HepG2 (cell line): ENCODE measurements around the gene PLEKHG2. TPM values are rescaled to one million over a fixed set of nuclear protein-coding genes. Genes with fewer than 3 reads are reported as not detected.

Source experiments
- CENPX ChIP-seq: sonication (generic); formaldehyde crosslinking; IDR thresholded peaks from 2 replicates; pipeline ENCODE4 v1.9.0; 2021; ENCODE audit warnings: mild to moderate bottlenecking, missing genetic modification reagents, moderate library complexity
- GTF2F1 ChIP-seq: fragments of 150-350 bp; IDR thresholded peaks from 2 replicates; pipeline ENCODE4 v1.6.1; 2014; ENCODE audit warnings: low read length
- HNRNPH1 ChIP-seq: fragments of 200-400 bp; formaldehyde crosslinking; optimal IDR thresholded peaks from 2 replicates; pipeline ENCODE3; 2017; ENCODE audit warnings: mild to moderate bottlenecking, low read depth, low read length
- IKZF4 ChIP-seq: sonication (generic); formaldehyde crosslinking; IDR thresholded peaks from 2 replicates; pipeline ENCODE4 v1.5.1; 2020; ENCODE audit warnings: borderline replicate concordance, mild to moderate bottlenecking, low read depth, missing genetic modification reagents; ENCODE audit errors: not compliant biosample characterization
- LCORL ChIP-seq, 2 experiments: fragments of 450-650 bp in 1 of 2; sonication (generic) in 1 of 2; formaldehyde crosslinking in 1 of 2; IDR thresholded peaks; 2 replicates each; pipeline versions ENCODE4 v1.5.0 to v1.6.1; 2017 to 2020; ENCODE audit warnings: antibody characterized with exemption in 1 of 2, missing genetic modification reagents in 1 of 2
- NFE2L1 ChIP-seq: sonication (generic); formaldehyde crosslinking; IDR thresholded peaks from 2 replicates; pipeline ENCODE4 v1.4.0; 2020; ENCODE audit warnings: missing genetic modification reagents, mild to moderate bottlenecking, borderline replicate concordance
- PRDM4 ChIP-seq: sonication (generic); formaldehyde crosslinking; IDR thresholded peaks from 2 replicates; pipeline ENCODE4 v1.9.0; 2021; ENCODE audit warnings: missing genetic modification reagents, borderline replicate concordance
- RBFOX2 ChIP-seq: fragments of 200-400 bp; formaldehyde crosslinking; IDR thresholded peaks from 2 replicates; pipeline ENCODE4 v1.6.1; 2017; ENCODE audit warnings: low read depth, mild to moderate bottlenecking, low read length
- TCF12 ChIP-seq, 2 experiments: fragments of 450-650 bp in 1 of 2; sonication (generic) in 1 of 2; formaldehyde crosslinking in 1 of 2; IDR thresholded peaks; 2 replicates each; pipeline versions ENCODE4 v1.6.1 to v1.8.0; 2017 to 2022; ENCODE audit warnings: antibody characterized with exemption in 1 of 2, mild to moderate bottlenecking in 1 of 2, missing genetic modification reagents in 1 of 2, moderate library complexity in 1 of 2
- ZNF253 ChIP-seq: sonication (generic); formaldehyde crosslinking; IDR thresholded peaks from 2 replicates; pipeline ENCODE4 v1.8.0; 2022; ENCODE audit warnings: mild to moderate bottlenecking, missing genetic modification reagents, borderline replicate concordance
- ZNF432 ChIP-seq: sonication (generic); formaldehyde crosslinking; IDR thresholded peaks from 2 replicates; pipeline ENCODE4 v1.5.0; 2020; ENCODE audit warnings: missing genetic modification reagents, mild to moderate bottlenecking, borderline replicate concordance
- ZNF576 ChIP-seq: sonication (generic); formaldehyde crosslinking; IDR thresholded peaks from 2 replicates; pipeline ENCODE4 v1.4.0; 2020; ENCODE audit warnings: mild to moderate bottlenecking, missing genetic modification reagents
- polyA plus RNA-seq, 8 experiments: library from polyadenylated mRNA; depleted of rRNA in 3 of 8; stranded (reverse) in 7 of 8; unstranded in 1 of 8; fragments of >200 nt; fragmentation: Illumina TruSeq in 4 of 8; extraction: Trizol in 4 of 8; gene quantifications; 2 replicates each; pipeline versions ENCODE4 v1.2.1 to v1.2.3, GENCODE V29; 2011 to 2016; ENCODE audit warnings: low read depth in 4 of 8, missing spikeins in 1 of 8, mixed read lengths in 1 of 8; ENCODE audit not compliant: insufficient read depth in 1 of 8
- total RNA-seq, 5 experiments: library from RNA; depleted of rRNA; stranded (reverse); fragments of >200 nt; fragmentation: Illumina TruSeq; extraction: Trizol; gene quantifications; 2 replicates each; pipeline ENCODE4 v1.2.3, GENCODE V29; 2016; ENCODE audit warnings: low read depth in 1 of 5
- TF ChIP-seq, protein P1 (sequence below): sonication (generic); formaldehyde crosslinking; IDR thresholded peaks from 2 replicates; pipeline ENCODE4 v1.9.0; 2021; ENCODE audit warnings: missing genetic modification reagents, mild to moderate bottlenecking, borderline replicate concordance
- TF ChIP-seq, protein P2 (sequence below): sonication (generic); formaldehyde crosslinking; IDR thresholded peaks from 2 replicates; pipeline ENCODE4 v1.4.0; 2020; ENCODE audit warnings: missing genetic modification reagents
- TF ChIP-seq, protein P3 (sequence below): sonication (generic); formaldehyde crosslinking; IDR thresholded peaks from 2 replicates; pipeline ENCODE4 v1.4.0; 2020; ENCODE audit warnings: missing genetic modification reagents, borderline replicate concordance

PLEKHG2 gene
- total and polyA plus RNA-seq, 2 of the 13 experiments (the other 11 are each of a cell fraction or from before 2014, with no cell fraction given), result 3.6 to 6.8 TPM

GRCh38 chr19:39412100-39412866, at the start of gene PLEKHG2 (continued):
- TF ChIP-seq, protein P1, sequence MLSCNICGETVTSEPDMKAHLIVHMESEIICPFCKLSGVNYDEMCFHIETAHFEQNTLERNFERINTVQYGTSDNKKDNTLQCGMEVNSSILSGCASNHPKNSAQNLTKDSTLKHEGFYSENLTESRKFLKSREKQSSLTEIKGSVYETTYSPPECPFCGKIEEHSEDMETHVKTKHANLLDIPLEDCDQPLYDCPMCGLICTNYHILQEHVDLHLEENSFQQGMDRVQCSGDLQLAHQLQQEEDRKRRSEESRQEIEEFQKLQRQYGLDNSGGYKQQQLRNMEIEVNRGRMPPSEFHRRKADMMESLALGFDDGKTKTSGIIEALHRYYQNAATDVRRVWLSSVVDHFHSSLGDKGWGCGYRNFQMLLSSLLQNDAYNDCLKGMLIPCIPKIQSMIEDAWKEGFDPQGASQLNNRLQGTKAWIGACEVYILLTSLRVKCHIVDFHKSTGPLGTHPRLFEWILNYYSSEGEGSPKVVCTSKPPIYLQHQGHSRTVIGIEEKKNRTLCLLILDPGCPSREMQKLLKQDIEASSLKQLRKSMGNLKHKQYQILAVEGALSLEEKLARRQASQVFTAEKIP, result no peak
- TF ChIP-seq PRDM4 (CRISPR knock-in tag) (no peak), HNRNPH1 (no peak), IKZF4 (CRISPR knock-in tag) (no peak), ZNF253 (CRISPR knock-in tag) (no peak), ZNF432 (CRISPR knock-in tag) (no peak), CENPX (CRISPR knock-in tag) (no peak), TCF12 (IDR thresholded peaks at IDR 0.05) (no peak), TCF12 (CRISPR knock-in tag; IDR thresholded peaks at IDR 0.05) (no peak), NFE2L1 (CRISPR knock-in tag) (no peak), ZNF576 (no peak), GTF2F1 (no peak), LCORL (IDR thresholded peaks at IDR 0.05) (no peak), LCORL (CRISPR knock-in tag; IDR thresholded peaks at IDR 0.05) (peak; percentile 17; the same call in 1 of the 2 replicates), RBFOX2 (peak; percentile 84)
- TF ChIP-seq, protein P2, sequence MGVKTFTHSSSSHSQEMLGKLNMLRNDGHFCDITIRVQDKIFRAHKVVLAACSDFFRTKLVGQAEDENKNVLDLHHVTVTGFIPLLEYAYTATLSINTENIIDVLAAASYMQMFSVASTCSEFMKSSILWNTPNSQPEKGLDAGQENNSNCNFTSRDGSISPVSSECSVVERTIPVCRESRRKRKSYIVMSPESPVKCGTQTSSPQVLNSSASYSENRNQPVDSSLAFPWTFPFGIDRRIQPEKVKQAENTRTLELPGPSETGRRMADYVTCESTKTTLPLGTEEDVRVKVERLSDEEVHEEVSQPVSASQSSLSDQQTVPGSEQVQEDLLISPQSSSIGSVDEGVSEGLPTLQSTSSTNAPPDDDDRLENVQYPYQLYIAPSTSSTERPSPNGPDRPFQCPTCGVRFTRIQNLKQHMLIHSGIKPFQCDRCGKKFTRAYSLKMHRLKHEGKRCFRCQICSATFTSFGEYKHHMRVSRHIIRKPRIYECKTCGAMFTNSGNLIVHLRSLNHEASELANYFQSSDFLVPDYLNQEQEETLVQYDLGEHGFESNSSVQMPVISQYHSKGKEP (CRISPR knock-in tag), result no peak
- TF ChIP-seq, protein P3, sequence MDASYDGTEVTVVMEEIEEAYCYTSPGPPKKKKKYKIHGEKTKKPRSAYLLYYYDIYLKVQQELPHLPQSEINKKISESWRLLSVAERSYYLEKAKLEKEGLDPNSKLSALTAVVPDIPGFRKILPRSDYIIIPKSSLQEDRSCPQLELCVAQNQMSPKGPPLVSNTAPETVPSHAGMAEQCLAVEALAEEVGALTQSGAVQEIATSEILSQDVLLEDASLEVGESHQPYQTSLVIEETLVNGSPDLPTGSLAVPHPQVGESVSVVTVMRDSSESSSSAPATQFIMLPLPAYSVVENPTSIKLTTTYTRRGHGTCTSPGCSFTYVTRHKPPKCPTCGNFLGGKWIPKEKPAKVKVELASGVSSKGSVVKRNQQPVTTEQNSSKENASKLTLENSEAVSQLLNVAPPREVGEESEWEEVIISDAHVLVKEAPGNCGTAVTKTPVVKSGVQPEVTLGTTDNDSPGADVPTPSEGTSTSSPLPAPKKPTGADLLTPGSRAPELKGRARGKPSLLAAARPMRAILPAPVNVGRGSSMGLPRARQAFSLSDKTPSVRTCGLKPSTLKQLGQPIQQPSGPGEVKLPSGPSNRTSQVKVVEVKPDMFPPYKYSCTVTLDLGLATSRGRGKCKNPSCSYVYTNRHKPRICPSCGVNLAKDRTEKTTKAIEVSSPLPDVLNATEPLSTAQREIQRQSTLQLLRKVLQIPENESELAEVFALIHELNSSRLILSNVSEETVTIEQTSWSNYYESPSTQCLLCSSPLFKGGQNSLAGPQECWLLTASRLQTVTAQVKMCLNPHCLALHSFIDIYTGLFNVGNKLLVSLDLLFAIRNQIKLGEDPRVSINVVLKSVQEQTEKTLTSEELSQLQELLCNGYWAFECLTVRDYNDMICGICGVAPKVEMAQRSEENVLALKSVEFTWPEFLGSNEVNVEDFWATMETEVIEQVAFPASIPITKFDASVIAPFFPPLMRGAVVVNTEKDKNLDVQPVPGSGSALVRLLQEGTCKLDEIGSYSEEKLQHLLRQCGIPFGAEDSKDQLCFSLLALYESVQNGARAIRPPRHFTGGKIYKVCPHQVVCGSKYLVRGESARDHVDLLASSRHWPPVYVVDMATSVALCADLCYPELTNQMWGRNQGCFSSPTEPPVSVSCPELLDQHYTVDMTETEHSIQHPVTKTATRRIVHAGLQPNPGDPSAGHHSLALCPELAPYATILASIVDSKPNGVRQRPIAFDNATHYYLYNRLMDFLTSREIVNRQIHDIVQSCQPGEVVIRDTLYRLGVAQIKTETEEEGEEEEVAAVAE, result no peak
